Suppressor macrophage (primary cell): ENCODE data around the gene AMPD3.

Experiments
- DNase-seq, 4 experiments: peaks; one replicate each; pipeline ENCODE4 v3.0.0-alpha.2; 2020 to 2022
- total RNA-seq, 17 experiments: gene quantifications; one replicate each; lab custom pipeline; 2026; ENCODE audit warnings: mixed read lengths in 6 of 17, inconsistent platforms in 3 of 17; lab: John Stamatoyannopoulos, UW

AMPD3 gene
- 83.6 to 325 (median 174) reads per million in 17 experiments for total RNA-seq

DNA sequence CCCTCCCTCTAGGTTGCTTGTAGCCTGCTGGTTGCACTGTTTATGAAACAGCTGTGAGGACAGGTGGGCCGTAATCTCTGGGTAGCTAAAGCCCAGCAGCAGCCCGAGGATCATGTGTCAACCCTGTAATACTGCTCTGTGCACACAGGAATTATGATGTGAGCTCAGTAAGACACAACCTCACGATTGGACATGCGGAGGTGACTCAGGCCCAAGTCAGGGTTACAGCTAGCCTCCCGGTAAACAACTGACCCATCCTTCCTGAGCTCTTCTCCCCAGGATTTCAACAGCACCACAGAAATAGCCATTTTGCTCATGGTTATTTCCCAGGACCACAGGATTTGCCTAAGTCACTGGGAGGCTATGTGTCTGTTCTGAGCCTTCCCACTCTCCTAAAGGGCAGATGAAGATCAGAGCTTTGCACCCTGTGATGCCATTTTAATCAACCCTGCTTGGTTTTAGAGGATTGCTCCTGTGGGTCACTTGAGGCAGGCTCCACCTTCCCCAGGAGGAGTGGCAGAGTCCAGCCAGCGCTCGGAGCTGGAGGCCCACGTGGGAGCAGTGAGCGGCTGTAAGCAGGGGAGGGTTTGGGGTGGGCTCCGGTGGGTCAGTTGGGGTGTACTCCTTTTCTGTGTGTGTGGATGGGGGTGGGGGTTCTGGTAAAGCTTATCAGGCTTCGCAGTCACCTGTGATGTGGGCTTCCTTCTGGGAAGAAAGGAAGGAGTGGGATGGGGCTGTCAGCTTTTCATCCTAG lies at the start of gene AMPD3:
Gene AMPD3, plus strand, starts transcription at position 387 of the 754 bp plus-strand sequence. CDS start 6,256 bp downstream, outside the sequence.
- DNase-seq: peak; percentile 84 to 96 (median 90)

DNA sequence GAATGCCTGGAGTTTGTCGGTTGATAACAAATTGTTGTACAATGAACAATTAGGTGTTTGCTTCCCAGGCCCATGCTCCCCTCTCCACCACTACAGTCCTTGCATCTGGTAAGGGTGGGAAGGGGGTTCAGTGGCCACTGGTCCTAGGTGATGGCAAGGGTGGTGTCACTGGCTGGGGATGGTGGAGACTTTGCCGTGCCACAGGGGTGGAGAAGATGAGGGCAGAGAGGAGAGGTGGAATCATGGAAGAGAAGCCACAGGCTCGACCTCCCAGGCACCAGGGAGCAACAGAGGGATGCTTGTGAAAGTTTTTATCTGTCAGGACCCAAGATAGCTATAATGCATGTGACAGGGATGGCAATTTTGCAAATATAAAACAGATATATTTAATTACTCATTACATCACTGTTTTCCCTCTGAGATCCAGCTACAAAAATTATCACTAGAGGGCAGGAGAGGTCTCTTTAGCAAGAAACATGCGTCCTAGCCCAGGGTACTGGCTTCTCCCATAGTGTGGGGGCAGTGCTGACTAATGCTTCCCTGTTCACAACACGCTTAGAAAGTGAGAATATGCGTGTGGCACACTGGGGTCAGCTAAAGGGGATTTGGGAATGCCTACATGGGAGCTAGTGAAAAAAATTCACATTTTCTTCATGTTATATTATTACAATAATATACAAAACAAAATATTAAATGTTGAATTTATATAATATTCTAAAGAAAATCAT lies 49.0 kb upstream of the AMPD3 start:
- DNase-seq: peak; percentile 86 to 95 (median 93)

DNA sequence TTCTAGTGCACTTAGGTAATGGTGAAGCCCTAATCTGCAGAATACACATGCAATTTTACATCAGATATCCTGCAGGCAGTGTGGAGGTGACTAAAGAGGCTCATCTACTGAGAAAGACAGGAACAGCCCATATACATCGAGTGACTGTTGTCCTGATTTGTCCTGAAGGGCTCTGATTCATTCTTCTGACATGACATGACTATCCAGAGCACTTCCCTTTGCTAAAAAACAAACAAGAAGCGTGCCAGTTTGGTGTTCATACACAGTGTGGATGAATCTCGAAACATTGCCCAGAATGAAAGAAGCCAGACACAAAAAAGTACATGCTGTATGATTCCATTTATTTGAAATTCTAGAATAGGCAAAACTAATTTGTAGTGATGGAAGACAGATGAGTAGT lies 48.0 kb upstream of the AMPD3 start:
- peak; percentile 70 to 91 (median 78) for DNase-seq

DNA sequence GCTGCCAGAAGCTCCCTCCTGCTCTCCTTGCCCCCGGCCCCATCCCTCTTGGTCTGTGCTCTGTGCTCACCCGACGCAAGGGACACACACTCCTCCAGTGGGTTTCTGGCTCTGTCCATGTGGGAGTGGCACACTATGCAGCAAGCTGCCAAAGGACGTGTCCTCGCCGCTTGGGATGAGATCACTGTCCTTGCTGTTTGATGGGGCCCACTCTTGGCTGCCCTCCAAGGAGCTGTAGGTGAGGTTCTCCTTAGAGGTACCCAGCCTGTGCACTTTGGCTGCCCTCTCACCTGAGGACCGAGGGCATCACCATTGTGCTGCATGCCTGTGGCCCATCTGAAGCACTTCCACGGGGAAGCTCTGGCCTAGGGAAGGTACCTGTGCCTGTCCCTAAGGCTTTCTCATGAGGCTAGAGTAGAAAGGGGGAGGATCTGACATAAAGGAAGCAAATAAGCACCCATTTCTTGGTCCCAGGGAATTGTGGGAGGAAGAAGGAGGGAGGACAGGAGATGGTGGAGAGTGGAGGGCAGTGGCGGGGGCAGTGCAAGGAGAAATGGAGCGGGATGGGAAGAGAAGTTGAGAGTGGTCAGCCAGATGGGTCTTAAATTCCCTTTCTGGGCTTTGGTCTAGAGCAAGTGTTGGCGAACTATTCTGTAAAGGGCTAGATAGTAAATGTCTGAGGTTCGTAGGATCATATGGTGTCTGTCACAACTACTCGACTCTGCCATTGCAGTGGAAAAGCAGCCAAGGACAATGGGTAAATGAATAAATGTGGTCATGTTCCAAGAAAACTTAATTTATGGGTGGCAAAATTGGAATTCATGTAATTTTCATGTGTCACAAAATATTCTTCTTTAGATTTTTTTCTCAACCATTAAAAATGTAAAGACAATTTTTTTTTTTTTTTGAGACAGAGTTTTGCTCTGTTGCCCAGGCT lies 47.0 kb upstream of the AMPD3 start:
- no peak for DNase-seq

DNA sequence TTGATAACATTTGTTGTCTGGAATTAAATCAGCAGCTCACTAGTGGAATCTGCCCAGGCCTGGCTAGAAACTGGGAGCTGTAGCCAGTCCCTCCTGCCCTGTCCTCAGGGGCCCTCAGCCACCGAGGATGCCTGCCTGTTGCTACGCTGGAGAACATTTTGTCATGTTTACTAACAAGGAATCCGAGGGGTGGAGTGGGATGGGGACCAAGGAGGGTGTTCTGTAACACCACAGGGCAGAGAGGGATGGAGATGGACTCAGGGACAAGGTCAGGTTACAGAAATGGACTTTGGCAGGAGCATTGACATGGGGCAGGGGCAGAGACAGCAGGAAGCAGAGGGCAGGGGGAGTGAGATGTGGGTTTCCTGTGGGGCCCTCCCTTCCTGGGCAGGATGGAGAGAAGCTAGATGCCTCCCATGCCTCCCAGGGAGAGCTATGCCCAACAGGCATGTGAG lies 45.8 kb upstream of the AMPD3 start:
- no peak for DNase-seq

DNA sequence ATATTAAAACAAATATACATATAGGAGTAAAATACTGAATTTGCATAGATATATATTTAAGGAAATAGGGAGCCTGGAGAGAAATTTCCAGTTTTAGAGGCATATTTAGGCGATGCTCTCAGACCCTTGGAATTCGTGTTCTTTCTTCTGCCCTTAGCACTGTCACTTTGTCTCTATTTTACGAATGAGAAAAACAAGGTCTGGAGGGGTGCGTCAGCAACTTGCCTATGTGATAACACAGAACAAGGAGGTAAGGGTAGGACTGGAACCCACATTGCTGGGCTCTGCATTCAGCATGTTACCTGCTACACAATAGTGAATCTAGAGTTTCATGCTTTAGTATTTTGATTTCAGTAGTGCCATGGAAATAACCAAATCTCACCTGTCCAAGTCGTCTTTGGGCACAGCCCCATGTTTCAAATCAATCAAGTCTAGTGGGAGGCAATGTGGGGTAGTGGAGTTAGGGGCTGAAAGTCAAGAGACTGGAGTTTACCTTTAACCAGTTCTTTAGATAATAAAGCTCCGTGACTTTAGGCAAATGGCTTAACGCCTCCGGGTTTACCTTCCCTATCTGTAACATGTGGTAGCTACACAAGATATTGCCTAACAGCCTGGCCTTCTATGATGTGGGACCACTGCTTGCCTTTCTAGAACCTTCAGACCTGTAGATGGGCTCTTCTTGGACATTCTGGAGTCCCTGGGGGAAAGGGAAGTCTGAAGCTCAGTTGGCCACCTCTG lies 44.8 kb upstream of the AMPD3 start:
- DNase-seq: no peak

DNA sequence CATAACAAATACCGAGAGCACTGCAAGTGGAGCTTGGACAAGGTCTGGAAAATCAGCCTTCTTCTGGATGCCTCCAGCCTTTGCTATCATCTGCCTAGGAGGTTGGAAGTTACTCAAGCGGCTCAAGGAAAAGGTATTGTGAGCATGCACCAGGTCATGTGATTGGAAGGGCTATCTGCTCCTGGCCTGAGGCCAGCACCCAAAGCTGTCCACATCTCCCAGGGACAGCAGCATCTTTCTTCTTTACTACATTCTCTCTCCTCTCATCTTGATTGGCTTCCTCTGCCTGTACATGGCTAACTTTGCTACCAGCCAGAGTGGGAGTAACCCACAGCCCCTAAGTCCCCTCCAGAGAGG lies 44.2 kb upstream of the AMPD3 start:
- no peak for DNase-seq

DNA sequence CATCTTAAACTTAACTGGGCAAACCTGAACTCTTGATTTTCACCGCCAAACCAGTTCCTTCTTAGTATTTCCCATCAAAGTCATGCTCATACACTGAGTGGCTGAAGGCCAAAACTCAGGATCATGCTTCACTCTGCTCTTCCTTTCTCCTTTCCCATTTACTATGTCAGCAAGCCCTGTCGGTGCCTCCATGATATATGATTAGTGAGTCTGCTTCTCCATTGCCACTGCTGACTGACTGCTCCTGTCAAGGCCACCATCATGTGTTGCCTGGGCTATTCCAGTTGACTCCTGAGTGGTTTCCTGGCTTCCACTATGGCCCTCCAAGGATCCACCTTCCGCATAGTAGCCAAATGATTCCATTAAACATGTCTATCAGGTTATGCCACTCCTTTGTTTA lies 42.8 kb upstream of the AMPD3 start:
- DNase-seq: no peak

DNA sequence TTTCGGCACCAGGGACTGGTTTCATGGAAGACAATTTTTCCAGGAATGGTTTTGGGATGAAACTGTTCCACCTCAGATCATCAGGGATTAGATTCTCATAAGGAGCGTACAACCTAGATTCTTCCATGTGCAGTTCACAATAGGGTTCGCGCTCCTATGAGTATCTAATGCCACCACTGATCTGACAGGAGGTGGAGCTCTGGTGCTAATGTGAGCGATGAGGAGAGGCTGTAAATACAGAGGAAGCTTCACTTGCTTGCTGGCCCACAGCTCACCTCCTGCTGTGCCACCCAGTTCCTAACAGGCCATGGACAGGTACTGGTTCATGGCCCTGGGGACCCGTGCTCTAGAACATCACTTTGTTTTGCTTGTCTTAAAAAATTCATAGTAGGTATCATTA lies 41.8 kb upstream of the AMPD3 start:
- peak; percentile 58 to 81 (median 79) for DNase-seq

DNA sequence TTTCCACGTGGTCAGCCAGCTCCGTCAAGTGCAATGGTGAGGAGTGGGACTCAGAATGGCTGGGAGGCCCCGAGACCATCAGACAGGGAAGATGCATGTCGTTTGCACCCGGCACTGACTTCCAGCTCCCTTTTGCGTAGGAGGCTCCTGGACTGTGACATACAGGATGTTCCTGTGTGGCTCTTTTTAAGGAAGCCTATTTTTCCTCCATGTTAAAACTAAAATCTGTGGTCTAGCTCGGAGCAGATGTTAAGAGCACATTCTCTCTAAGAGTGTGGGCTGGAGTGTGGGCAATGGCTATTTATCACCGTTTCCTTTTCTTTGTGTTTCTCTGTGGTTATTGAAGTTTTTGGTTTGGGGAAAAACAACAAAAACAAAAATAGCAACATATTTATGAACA lies 40.9 kb upstream of the AMPD3 start:
- peak; percentile 84 to 94 (median 88) for DNase-seq

DNA sequence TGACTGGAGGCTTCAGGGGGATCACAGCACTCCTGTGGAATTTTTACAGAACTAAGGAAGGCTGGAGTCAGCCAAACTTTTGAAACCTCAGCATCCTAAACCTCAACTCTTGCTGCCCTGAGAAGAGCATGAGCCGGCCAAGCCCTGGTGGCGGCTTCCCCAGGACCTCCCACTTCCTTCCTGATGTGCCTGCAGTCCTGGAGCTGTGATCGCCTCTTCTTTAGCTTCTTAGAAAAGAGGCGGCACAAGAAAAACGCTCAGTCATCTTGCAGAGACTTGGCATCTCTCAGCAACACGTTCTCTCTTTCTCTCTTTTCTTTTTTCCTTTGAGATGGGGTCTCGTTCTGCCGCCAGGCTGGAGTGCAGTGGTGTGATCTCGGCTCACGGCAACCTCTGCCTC lies 40.4 kb upstream of the AMPD3 start:
- peak; percentile 88 to 94 (median 93) for DNase-seq

DNA sequence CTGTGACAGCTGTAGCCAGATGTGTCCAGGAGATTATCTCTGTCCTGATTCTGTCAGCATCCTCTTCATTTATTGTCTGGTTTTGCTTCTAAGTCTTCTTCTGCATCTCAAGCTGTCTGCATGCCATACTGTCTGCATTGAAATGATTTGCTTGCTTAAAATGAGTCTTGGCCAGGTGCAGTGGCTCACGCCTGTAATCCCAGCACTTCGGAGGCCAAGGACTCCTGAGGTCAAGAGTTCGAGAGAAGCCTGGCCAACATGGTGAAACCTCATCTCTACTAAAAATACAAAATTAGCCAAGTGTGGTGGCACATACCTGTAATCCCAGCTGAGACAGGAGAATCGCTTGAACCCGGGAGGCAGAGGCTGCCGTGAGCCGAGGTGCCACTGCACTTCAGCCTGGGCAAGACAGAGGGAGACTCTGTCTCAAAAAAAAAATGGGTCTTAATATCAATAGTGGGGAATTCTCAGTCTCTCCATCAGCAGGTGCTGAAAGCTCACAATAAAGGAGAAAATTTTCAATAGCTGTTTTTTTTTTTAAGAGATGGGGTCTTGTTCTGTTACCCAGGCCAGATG lies 39.2 kb upstream of the AMPD3 start:
- DNase-seq: no peak

DNA sequence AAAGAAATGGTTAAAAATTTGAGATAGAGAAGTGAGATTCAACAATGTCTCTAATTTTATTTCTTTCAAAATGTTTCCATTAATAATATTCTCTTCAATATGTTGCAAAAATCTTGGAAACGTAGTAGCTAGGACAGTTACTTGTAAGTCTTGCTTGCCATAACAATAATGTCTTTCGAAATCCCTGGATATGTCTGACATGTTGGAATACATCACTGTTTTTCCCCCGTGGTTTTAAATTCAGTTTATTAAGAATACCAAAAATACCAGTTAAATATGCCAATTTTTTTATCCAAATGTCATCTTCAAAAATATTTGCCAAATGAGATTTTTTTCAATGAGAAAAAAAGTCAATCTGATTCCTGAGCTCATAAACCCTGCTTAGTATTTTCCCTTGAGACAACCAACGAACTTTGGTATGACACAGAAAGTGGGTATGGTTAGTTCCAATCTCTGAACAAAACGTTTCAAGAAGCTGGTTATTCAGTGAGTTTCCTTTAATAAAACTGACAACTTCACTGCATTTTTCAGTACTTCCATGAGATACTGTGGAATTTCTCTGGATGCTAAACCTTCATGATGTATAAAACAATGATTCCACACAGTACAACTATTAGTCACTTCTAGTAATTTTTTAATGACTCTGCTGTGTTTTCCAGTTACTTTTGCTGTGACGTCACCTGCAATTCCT lies 36.7 kb upstream of the AMPD3 start:
- DNase-seq: no peak

DNA sequence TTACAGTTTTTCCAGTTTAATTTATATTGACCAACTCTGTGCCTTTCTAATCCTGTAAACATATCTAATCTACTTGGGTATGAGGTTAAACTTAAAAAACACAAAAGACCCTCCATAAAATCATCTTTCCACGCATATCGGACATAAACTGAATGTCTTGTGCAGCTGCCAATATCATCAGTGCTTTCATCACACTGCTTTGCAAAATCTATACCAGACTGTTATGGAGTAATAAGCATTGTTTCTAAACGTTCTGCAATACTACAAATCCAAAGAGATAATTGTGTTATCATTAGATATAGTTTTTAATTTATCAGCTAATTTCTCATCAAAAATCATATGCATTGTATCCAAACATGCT lies 36.1 kb upstream of the AMPD3 start:
- no peak for DNase-seq

DNA sequence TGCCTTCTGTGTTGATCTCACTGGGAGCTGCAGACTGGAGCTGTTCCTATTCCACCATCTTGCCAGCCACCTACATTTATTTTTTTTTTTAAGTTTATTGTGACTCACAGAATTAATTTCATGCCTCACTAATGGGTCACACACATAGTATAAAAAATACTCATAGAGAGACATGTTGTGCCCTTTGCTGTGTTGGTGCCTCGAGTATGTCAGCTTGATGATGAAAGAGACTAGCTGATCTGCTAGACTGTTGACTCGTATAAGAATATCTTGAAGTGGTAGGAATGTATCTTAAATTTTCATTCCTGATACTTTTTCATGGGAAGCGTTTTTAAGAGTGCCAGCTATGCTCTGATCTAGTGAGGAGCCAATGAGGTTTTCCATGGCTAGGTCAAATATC lies 28.6 kb upstream of the AMPD3 start:
- DNase-seq: no peak

DNA sequence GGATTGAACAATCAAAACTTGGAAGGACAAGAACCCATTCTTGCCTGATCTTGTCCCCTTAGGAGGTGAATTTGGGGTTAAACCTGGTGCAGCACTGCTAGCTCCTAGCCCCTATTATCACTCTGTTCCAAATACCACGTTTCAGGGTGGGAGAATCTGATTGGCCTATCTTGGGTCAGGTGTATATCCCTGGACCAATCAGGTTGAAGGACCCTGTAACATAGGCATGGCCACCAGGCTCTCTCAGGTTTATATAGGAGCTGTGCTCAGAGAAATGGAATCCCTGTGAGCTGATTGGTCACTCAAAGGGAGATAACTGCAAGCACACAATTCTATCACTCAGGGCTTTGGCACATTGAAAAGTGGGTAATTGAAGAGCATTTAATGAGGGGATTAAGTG lies 26.6 kb upstream of the AMPD3 start:
- DNase-seq: no peak

DNA sequence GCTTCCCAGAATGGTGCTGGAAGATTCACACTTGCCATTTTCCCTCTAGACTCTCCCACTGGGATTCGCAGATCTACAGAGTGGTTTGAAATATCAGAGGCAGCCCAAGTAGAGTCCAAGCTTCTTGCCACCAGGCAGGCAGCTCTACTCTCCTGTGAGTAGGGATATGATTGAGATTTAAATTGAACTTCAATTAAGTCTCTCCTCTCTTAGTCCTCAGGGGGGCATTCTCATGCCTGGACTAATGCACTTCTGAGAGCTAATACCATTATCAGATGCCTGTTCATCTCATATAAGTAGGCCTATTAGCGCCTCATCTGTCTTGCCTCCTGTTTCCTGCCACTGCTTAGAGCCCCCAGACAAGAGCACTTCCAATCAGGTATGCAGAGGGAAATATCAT lies 25.5 kb upstream of the AMPD3 start:
- DNase-seq: no peak

DNA sequence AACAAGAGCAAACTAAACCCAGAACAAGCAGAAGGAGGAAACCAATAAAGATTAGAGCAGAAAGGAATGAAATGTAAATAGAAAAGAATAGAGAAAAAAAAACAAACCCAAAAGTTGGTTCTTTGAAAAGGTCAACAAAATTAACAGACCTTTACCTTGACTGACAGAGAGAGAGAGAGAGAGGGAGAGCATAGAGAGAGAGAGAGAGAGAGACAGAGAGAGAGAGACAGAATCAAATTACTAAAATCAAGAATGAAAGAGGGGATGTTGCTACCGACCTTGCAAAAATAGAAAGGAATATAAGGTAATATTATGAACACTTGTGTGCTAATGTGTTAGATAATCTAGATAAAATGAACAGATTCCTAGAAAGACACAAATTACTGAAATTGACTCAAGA lies 22.6 kb upstream of the AMPD3 start:
- DNase-seq: no peak

DNA sequence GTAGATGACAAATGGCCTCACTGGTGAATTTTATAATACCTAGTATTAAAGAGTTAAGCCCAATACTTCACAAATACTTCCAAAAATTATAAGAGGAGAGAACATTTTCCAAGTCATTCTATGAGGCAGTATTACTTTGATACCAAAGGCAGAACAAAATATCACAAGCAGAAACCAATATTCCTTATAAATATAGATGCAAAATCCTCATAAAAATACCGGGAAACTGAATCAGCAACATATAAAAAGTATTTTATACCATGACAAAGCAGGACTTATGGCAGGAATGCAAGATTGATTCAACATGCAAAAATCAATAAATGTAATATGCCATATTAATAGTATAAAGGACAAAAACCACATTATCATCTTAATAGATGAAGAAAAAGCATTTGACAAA lies 22.1 kb upstream of the AMPD3 start:
- DNase-seq: no peak

DNA sequence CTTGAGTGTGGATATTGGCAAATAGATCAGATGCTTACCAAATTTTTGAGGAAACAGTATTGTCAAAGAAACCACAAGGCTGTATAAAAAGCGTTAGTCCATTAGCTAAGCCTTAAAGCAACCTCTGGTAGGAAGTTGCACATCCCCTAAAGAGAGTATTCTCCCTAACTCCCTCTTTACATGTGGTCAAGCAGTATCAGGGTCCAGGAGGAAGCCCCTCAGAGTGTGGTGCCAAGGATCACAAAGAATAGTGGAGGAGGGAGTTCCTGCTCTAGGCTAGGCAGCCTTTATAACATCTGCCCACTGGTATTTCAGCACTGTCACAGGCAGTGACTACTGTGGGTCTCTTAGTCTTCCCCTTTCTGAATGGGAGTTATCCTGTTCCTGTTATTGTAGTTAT lies 18.8 kb upstream of the AMPD3 start:
- DNase-seq: peak; percentile 79 to 93 (median 86)

DNA sequence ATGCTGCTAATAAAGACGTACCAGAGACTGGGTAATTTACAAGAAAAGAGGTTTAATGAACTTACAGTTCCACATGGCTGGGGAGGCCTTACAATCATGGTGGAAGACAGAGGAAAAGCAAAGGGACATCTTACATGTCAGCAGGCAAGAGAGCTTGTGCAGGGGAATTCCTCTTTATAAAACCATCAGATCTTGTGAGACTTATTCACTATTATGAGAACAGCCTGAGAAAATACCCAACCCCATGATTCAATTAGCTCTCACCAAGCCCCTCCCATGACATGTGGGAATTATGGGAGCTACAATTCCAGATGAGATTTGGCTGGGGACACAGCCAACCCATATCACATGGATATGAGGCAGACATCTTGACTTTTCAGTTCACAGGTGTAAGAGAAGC lies 18.4 kb upstream of the AMPD3 start:
- DNase-seq: peak; percentile 69 to 89 (median 80)
